ENCODE measurements around the gene FAM170A.

GRCh38 chr5:119630752-119631440 is 1.5 kb downstream of the FAM170A start:
- TF ChIP-seq BHLHE40 (IDR thresholded peaks at IDR 0.05; ENCODE audit: borderline replicate concordance) = no peak
- TF ChIP-seq FOXK2 (IDR thresholded peaks at IDR 0.05) = no peak
- no peak for TF ChIP-seq SP1 (IDR thresholded peaks at IDR 0.05)
- TF ChIP-seq TARDBP (IDR thresholded peaks at IDR 0.05) = no peak
- no peak for TF ChIP-seq FOXM1 (IDR thresholded peaks at IDR 0.05; ENCODE audit: borderline replicate concordance)

Data from HEK293T (cell line).